SU-DHL-6 (cell line): Measurements from ENCODE around the gene TRAPPC6A.

Experiments used
- H2AFZ ChIP-seq: fragments of 200-600 bp; sonication (generic); 2 replicates; pipeline ENCODE4 v1.6.1; 2014; ENCODE audit warnings: low read depth, mild to moderate bottlenecking, moderate library complexity, mixed read lengths, antibody characterized with exemption, low read length; ENCODE audit not compliant: severe bottlenecking
- H3F3A ChIP-seq: fragments of 200-600 bp; shearing (Covaris generic); 2 replicates; pipeline ENCODE4 v1.6.0; 2016; ENCODE audit warnings: antibody characterized with exemption, mild to moderate bottlenecking; ENCODE audit not compliant: insufficient read depth
- H3K27ac ChIP-seq: fragments of 200-600 bp; sonication (generic); 2 replicates; pipeline ENCODE4 v1.5.1; 2016; ENCODE audit warnings: low read depth, mild to moderate bottlenecking, low read length, moderate library complexity, mixed read lengths
- H3K27me3 ChIP-seq: fragments of 200-600 bp; sonication (generic), shearing (Covaris generic); 2 replicates; pipeline ENCODE4 v1.6.0; 2014; ENCODE audit warnings: mild to moderate bottlenecking, low read length
- H3K36me3 ChIP-seq: fragments of 200-600 bp; sonication (generic); 2 replicates; pipeline ENCODE4 v1.6.1; 2014; ENCODE audit warnings: mild to moderate bottlenecking, low read length, mixed read lengths
- H3K4me2 ChIP-seq: fragments of 300-600, 200-600 bp; shearing (Covaris generic), sonication (generic); 2 replicates; pipeline ENCODE4 v1.6.0; 2014; ENCODE audit warnings: low read length, low read depth, mild to moderate bottlenecking; ENCODE audit not compliant: poor library complexity, severe bottlenecking
- H3K4me3 ChIP-seq: fragments of 200-600 bp; sonication (generic); 2 replicates; pipeline ENCODE4 v1.5.1; 2014; ENCODE audit warnings: antibody characterized with exemption, low read length, mild to moderate bottlenecking, mixed read lengths; ENCODE audit not compliant: insufficient read depth, poor library complexity, severe bottlenecking
- H3K79me2 ChIP-seq: fragments of 200-600 bp; sonication (generic); 2 replicates; pipeline ENCODE4 v1.6.1; 2014; ENCODE audit warnings: mild to moderate bottlenecking, low read length, moderate library complexity; ENCODE audit not compliant: insufficient read depth
- H3K9ac ChIP-seq: fragments of 200-600 bp; sonication (generic); 2 replicates; pipeline ENCODE4 v1.7.0; 2014; ENCODE audit warnings: mild to moderate bottlenecking, low read length
- H3K9me2 ChIP-seq: fragments of 200-600 bp; sonication (generic); replicated peaks from 2 replicates; pipeline ENCODE4 v1.6.1; 2014; ENCODE audit warnings: low read length; ENCODE audit not compliant: insufficient read depth
- H3K9me3 ChIP-seq: fragments of 200-600 bp; sonication (generic); 2 replicates; pipeline ENCODE4 v1.6.1; 2014; ENCODE audit warnings: low read length, mixed read lengths; ENCODE audit not compliant: insufficient read depth
- H4K20me1 ChIP-seq: fragments of 200-600 bp; sonication (generic); 2 replicates; pipeline ENCODE4 v1.6.1; 2014; ENCODE audit warnings: low read depth, mild to moderate bottlenecking, antibody characterized with exemption, low read length, moderate library complexity, mixed read lengths
- EZH2phosphoT487 ChIP-seq: fragments of 200-600 bp; sonication (generic), shearing (Covaris generic); conservative IDR thresholded peaks from 2 replicates; pipeline ENCODE4 v1.6.1; 2018; ENCODE audit warnings: mild to moderate bottlenecking, antibody characterized with exemption, low read length, moderate library complexity, mixed read lengths
- TF ChIP-seq, protein P1 (sequence below): fragments of 200-600 bp; sonication (generic); IDR thresholded peaks from one replicate; pipeline ENCODE4 v1.5.1; 2017; ENCODE audit warnings: antibody characterized with exemption, mild to moderate bottlenecking, low read length, moderate library complexity; ENCODE audit not compliant: insufficient read depth, poor library complexity, severe bottlenecking

The TRAPPC6A gene

GRCh38 chr19:45130888-45131615 lies 47.0 kb downstream of the TRAPPC6A start:
- Histone ChIP-seq H3K4me3 (no peak overlapping the region), H3K4me2 (no peak overlapping the region), H3K9me2 (no peaks in the 10 kb centered on the region), H2AFZ (no peak overlapping the region), H3K27ac (no peak overlapping the region), H3K9me3 (no peaks in the 10 kb centered on the region), H3K79me2 (peaks cover 19% of the 10 kb centered on the region), H3K36me3 (no peaks in the 10 kb centered on the region), H3K9ac (no peak overlapping the region), H3F3A (no peaks in the 10 kb centered on the region), H3K27me3 (no peaks in the 10 kb centered on the region), H4K20me1 (no peaks in the 10 kb centered on the region; the same call in 1 of the 2 replicates)
- TF ChIP-seq, protein P1, sequence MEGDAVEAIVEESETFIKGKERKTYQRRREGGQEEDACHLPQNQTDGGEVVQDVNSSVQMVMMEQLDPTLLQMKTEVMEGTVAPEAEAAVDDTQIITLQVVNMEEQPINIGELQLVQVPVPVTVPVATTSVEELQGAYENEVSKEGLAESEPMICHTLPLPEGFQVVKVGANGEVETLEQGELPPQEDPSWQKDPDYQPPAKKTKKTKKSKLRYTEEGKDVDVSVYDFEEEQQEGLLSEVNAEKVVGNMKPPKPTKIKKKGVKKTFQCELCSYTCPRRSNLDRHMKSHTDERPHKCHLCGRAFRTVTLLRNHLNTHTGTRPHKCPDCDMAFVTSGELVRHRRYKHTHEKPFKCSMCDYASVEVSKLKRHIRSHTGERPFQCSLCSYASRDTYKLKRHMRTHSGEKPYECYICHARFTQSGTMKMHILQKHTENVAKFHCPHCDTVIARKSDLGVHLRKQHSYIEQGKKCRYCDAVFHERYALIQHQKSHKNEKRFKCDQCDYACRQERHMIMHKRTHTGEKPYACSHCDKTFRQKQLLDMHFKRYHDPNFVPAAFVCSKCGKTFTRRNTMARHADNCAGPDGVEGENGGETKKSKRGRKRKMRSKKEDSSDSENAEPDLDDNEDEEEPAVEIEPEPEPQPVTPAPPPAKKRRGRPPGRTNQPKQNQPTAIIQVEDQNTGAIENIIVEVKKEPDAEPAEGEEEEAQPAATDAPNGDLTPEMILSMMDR = peak; percentile 21
- TF ChIP-seq EZH2phosphoT487 = no peak

DNA sequence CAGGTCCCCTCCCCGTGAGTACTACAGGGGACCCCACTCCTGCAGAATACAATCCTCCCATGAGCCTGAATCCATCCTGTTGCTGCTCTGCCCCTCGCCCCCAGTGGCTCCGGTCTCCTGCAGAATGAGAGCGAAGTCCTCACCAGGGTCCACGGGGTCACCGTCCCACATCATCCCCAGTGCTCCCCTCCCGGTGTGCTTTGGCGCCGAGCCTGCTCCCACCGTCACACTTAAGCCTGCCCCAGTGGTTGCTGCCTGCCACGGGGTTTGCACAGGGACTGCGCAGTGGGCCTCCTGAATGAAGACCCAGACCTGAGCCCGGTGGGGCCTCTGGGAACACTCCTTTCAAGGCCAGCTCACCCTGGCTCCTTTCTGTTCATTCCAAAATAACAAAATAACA lies 47.8 kb downstream of the TRAPPC6A start:
- H3K79me2 ChIP-seq = peaks cover 26% of the 10 kb centered on the region
- TF ChIP-seq EZH2phosphoT487 = no peak
- H3K9ac ChIP-seq = no peak overlapping the region

DNA sequence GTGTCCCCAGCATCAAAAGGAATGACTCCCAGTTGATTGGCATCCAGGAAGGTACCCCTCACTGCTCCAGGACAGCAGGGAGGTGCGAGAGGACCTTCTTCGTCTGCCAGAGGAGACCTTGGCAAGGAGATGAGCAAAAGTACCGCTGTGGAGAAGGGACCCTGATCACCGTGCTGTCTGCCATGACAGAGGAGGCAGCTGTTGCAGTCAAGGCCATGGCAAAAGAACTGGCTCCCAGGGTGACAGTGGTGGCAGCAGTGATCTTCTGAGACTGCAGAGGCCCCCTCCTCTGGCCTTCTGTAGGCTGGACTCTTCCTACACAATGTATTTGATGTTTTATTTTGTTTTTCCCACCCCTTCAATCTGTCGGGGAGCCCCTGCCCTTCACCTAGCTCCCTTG lies 49.2 kb downstream of the TRAPPC6A start:
- no peak overlapping the region for H3K4me2 ChIP-seq
- TF ChIP-seq, protein P1 = no peak
- TF ChIP-seq EZH2phosphoT487 = no peak

More for the DNA sequence above, 47.8 kb downstream of the TRAPPC6A start:
- H3K27me3 ChIP-seq = no peaks in the 10 kb centered on the region
- no peaks in the 10 kb centered on the region for H3K36me3 ChIP-seq
- no peak overlapping the region for H3K4me2 ChIP-seq
- H4K20me1 ChIP-seq = no peaks in the 10 kb centered on the region; the same call in 1 of the 2 replicates
- no peaks in the 10 kb centered on the region for H3K9me3 ChIP-seq
- no peaks in the 10 kb centered on the region for H3K9me2 ChIP-seq
- no peak overlapping the region for H3K4me3 ChIP-seq
- H3F3A ChIP-seq = no peaks in the 10 kb centered on the region
- H3K27ac ChIP-seq = no peak overlapping the region
- H2AFZ ChIP-seq = no peak overlapping the region

GRCh38 chr19:45128146-45128545 lies 49.9 kb downstream of the TRAPPC6A start:
- TF ChIP-seq EZH2phosphoT487 = no peak
- TF ChIP-seq, protein P1 = no peak
- Histone ChIP-seq H3K36me3 (no peaks in the 10 kb centered on the region), H3K27me3 (no peaks in the 10 kb centered on the region), H3K27ac (no peak overlapping the region), H2AFZ (no peak overlapping the region), H3K9me3 (no peaks in the 10 kb centered on the region), H3K9me2 (no peaks in the 10 kb centered on the region), H3K9ac (no peak overlapping the region), H3K4me2 (no peak overlapping the region), H4K20me1 (no peaks in the 10 kb centered on the region; the same call in 1 of the 2 replicates), H3K79me2 (peaks cover 35% of the 10 kb centered on the region), H3K4me3 (no peak overlapping the region), H3F3A (no peaks in the 10 kb centered on the region)

More for the DNA sequence above, 49.2 kb downstream of the TRAPPC6A start:
- Histone ChIP-seq H3K27ac (no peak overlapping the region), H2AFZ (no peak overlapping the region), H3K9me3 (no peaks in the 10 kb centered on the region), H3K4me3 (no peak overlapping the region), H3K36me3 (no peaks in the 10 kb centered on the region), H3K9ac (no peak overlapping the region), H3K27me3 (no peaks in the 10 kb centered on the region), H3F3A (no peaks in the 10 kb centered on the region), H4K20me1 (no peaks in the 10 kb centered on the region; the same call in 1 of the 2 replicates), H3K9me2 (no peaks in the 10 kb centered on the region), H3K79me2 (peaks cover 31% of the 10 kb centered on the region)
